ENCODE results near the gene SENP3.
A peak's percentile ranks its signal among the peaks of the same experiment; 100 is the strongest.

DNA sequence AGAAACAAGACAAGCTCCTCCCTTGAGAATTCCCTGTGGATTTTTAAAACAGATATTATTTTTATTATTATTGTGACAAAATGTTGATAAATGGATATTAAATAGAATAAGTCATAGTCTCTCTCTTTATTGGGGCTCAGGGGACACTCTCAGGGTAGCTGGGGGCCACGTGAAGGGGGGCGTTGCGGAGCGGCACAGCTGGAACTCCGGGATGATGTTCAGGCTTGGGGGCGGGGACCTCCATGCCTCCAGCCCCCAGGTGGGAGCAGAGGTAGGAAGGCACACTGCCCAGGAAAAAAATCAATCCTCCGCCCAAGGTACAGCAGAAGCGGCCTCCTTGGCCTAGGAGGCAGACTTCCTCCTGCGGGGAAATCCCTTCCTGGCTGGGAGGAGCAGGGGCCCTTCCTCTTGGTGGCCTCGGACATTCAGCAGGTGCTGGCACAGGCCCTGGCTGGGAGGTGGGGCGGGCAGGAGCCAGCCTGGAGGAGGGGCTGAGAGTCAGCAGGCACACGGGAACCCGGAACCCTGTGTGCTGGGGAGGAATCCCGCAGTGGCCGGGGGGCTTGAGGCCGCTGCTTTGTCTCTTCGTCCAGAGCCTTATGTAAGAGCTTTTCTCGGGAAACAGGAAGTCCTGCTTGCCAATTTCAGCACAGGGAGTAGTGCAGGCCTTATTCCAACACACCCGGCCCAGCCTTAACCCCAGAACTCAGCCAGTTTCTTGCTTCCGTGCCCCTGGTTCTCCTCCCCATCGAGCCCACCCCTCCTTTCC, 3.8 kb upstream of the SENP3 start:
- TF ChIP-seq POLR2A (IDR thresholded peaks at IDR 0.05), result peak; percentile 2 to 87
- TF ChIP-seq, protein P1, sequence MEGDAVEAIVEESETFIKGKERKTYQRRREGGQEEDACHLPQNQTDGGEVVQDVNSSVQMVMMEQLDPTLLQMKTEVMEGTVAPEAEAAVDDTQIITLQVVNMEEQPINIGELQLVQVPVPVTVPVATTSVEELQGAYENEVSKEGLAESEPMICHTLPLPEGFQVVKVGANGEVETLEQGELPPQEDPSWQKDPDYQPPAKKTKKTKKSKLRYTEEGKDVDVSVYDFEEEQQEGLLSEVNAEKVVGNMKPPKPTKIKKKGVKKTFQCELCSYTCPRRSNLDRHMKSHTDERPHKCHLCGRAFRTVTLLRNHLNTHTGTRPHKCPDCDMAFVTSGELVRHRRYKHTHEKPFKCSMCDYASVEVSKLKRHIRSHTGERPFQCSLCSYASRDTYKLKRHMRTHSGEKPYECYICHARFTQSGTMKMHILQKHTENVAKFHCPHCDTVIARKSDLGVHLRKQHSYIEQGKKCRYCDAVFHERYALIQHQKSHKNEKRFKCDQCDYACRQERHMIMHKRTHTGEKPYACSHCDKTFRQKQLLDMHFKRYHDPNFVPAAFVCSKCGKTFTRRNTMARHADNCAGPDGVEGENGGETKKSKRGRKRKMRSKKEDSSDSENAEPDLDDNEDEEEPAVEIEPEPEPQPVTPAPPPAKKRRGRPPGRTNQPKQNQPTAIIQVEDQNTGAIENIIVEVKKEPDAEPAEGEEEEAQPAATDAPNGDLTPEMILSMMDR (IDR thresholded peaks at IDR 0.05), result peak in 3 of 6 experiments; percentile 5 to 14 (median 8)
